PFSK-1 (cell line): Measurements from ENCODE around the gene ROBO2.

Experiments used
- REST ChIP-seq, 2 experiments: IDR thresholded peaks; 2 replicates each; pipeline versions ENCODE4 v1.6.1 to v1.8.0; 2011 to 2012; ENCODE audit warnings: low read depth in 2 of 2, low read length in 2 of 2, control low read depth in 1 of 2, inconsistent platforms in 1 of 2, mild to moderate bottlenecking in 1 of 2, moderate library complexity in 1 of 2; ENCODE audit not compliant: insufficient read depth in 1 of 2
- TAF1 ChIP-seq: IDR thresholded peaks from 2 replicates; pipeline ENCODE4 v1.6.1; 2012; ENCODE audit warnings: low read length, control low read depth, borderline replicate concordance; ENCODE audit not compliant: insufficient read depth

GRCh38 chr3:77096145-77096544 lies 56.2 kb downstream of the ROBO2 start:
- TF ChIP-seq REST (IDR thresholded peaks at IDR 0.05; ENCODE audit: insufficient read depth in 1 of 2, low read depth in 2 of 2, low read length in 2 of 2) (no peak), TAF1 (no peak)
